ENCODE measurements around the gene ITIH3. TPM values are rescaled to one million over a fixed set of nuclear protein-coding genes. Genes with fewer than 3 reads are reported as not detected.

The ITIH3 gene
- total RNA-seq, 2 experiments from 2014 or later, result not detected

GRCh38 chr3:52838561-52839267 is 44.1 kb downstream of the ITIH3 start:
- CTCF ChIA-PET, result interaction anchor here (0.5 to 1.9 kb wide), 5 partner anchors 10 to 95 kb away, joined by 3 to 13 read pairs (median 5); no protein-coding TSS in a partner anchor
- DNase-seq, result peak; percentile 24
- Mint-ChIP-seq H3K27ac (no peak overlapping the region), H3K36me3 (ENCODE audit: low read depth) (peaks cover 3% of the 10 kb centered on the region), H3K4me3 (no peak overlapping the region), H3K27me3 (ENCODE audit: low read depth) (no peaks in the 10 kb centered on the region), H3K9me3 (no peaks in the 10 kb centered on the region), H3K4me1 (ENCODE audit: low read depth) (peaks cover 20% of the 10 kb centered on the region)
- intact Hi-C loops (cut with micrococcal nuclease), result no loop called here

GRCh38 chr3:52839268-52839575 is 44.6 kb downstream of the ITIH3 start:
- peaks cover 3% of the 10 kb centered on the region for H3K36me3 Mint-ChIP-seq (ENCODE audit: low read depth)
- no peaks in the 10 kb centered on the region for H3K9me3 Mint-ChIP-seq
- peaks cover 20% of the 10 kb centered on the region for H3K4me1 Mint-ChIP-seq (ENCODE audit: low read depth)
- H3K27me3 Mint-ChIP-seq (ENCODE audit: low read depth), result no peaks in the 10 kb centered on the region
- CTCF ChIA-PET, result interaction anchor here (0.5 to 1.9 kb wide), 5 partner anchors 9 to 95 kb away, joined by 3 to 13 read pairs (median 3); no protein-coding TSS in a partner anchor
- intact Hi-C loops (cut with micrococcal nuclease), result no loop called here
- H3K27ac Mint-ChIP-seq, result no peak overlapping the region
- H3K4me3 Mint-ChIP-seq, result no peak overlapping the region
- no peak for DNase-seq

GRCh38 chr3:52839892-52840545 is 45.4 kb downstream of the ITIH3 start:
- Mint-ChIP-seq H3K27me3 (ENCODE audit: low read depth) (no peaks in the 10 kb centered on the region), H3K9me3 (no peaks in the 10 kb centered on the region), H3K36me3 (ENCODE audit: low read depth) (peaks cover 3% of the 10 kb centered on the region), H3K27ac (no peak overlapping the region), H3K4me1 (ENCODE audit: low read depth) (peaks cover 20% of the 10 kb centered on the region), H3K4me3 (no peak overlapping the region)
- intact Hi-C loops (cut with micrococcal nuclease), result no loop called here
- CTCF ChIA-PET, result interaction anchor here (1.0 kb wide), 2 partner anchors 19 to 71 kb away, joined by 3 to 5 read pairs; no protein-coding TSS in a partner anchor
- no peak for DNase-seq

- H3K9me3 Mint-ChIP-seq, result no peaks in the 10 kb centered on the region
- peaks cover 3% of the 10 kb centered on the region for H3K36me3 Mint-ChIP-seq (ENCODE audit: low read depth)
- no peak overlapping the region for H3K27ac Mint-ChIP-seq
- CTCF ChIA-PET, result no interaction called here
- H3K27me3 Mint-ChIP-seq (ENCODE audit: low read depth), result no peaks in the 10 kb centered on the region
- no peak for DNase-seq
- no peak overlapping the region for H3K4me3 Mint-ChIP-seq
- H3K4me1 Mint-ChIP-seq (ENCODE audit: low read depth), result peaks cover 20% of the 10 kb centered on the region
- intact Hi-C loops (cut with micrococcal nuclease), result no loop called here
These were observed 46.8 kb downstream of the ITIH3 start for GRCh38 chr3:52841211-52841980.

- Mint-ChIP-seq H3K4me3 (no peak overlapping the region), H3K4me1 (ENCODE audit: low read depth) (peaks cover 20% of the 10 kb centered on the region), H3K27me3 (ENCODE audit: low read depth) (no peaks in the 10 kb centered on the region), H3K36me3 (ENCODE audit: low read depth) (peaks cover 3% of the 10 kb centered on the region), H3K9me3 (no peaks in the 10 kb centered on the region), H3K27ac (no peak overlapping the region)
- CTCF ChIA-PET, result no interaction called here
- DNase-seq, result no peak
- intact Hi-C loops (cut with micrococcal nuclease), result no loop called here
These were observed 47.4 kb downstream of the ITIH3 start for GRCh38 chr3:52841981-52842340.

DNA sequence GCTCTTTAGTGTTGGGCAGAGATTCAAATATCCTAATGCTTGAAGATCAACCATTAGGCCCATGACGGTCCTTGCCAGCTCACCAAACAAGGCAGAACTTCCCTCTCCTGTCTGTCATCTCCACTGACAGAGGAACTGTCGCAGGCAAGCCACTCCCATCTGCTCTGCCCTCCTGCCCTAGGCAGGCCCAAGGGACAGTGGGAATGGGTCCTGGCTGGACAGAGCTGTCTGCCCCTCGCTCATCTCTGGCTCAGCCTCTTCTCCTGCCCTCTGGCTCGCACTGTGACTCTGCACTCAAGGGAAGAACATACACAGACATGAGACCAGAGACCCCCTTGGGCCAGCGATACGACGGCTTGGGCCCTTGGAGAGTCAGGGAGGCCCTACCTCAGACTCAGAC is 47.8 kb downstream of the ITIH3 start:
- intact Hi-C loops (cut with micrococcal nuclease), result no loop called here
- CTCF ChIA-PET, result no interaction called here
- Mint-ChIP-seq H3K4me1 (ENCODE audit: low read depth) (peaks cover 20% of the 10 kb centered on the region), H3K27me3 (ENCODE audit: low read depth) (no peaks in the 10 kb centered on the region), H3K9me3 (no peaks in the 10 kb centered on the region), H3K27ac (no peak overlapping the region), H3K36me3 (ENCODE audit: low read depth) (peaks cover 3% of the 10 kb centered on the region), H3K4me3 (no peak overlapping the region)
- no peak for DNase-seq

- Mint-ChIP-seq H3K36me3 (ENCODE audit: low read depth) (peaks cover 4% of the 10 kb centered on the region), H3K27me3 (ENCODE audit: low read depth) (no peaks in the 10 kb centered on the region), H3K4me3 (no peak overlapping the region), H3K27ac (no peak overlapping the region), H3K9me3 (no peaks in the 10 kb centered on the region), H3K4me1 (ENCODE audit: low read depth) (peaks cover 12% of the 10 kb centered on the region)
- intact Hi-C loops (cut with micrococcal nuclease), result no loop called here
- CTCF ChIA-PET, result interaction anchor here (0.6 to 1.6 kb wide), 2 partner anchors 10 to 228 kb away, joined by 3 to 5 read pairs; no protein-coding TSS in a partner anchor
- DNase-seq, result no peak
These were observed 48.7 kb downstream of the ITIH3 start for GRCh38 chr3:52843108-52843865.

GRCh38 chr3:52843881-52844280 is 49.3 kb downstream of the ITIH3 start:
- no peak overlapping the region for H3K4me3 Mint-ChIP-seq
- H3K36me3 Mint-ChIP-seq (ENCODE audit: low read depth), result peaks cover 4% of the 10 kb centered on the region
- H3K4me1 Mint-ChIP-seq (ENCODE audit: low read depth), result peaks cover 6% of the 10 kb centered on the region
- CTCF ChIA-PET, result interaction anchor here (0.6 to 1.6 kb wide), 2 partner anchors 10 to 227 kb away, joined by 3 to 5 read pairs; no protein-coding TSS in a partner anchor
- H3K27ac Mint-ChIP-seq, result no peak overlapping the region
- no peak for DNase-seq
- H3K27me3 Mint-ChIP-seq (ENCODE audit: low read depth), result no peaks in the 10 kb centered on the region
- intact Hi-C loops (cut with micrococcal nuclease), result no loop called here
- H3K9me3 Mint-ChIP-seq, result no peaks in the 10 kb centered on the region

DNA sequence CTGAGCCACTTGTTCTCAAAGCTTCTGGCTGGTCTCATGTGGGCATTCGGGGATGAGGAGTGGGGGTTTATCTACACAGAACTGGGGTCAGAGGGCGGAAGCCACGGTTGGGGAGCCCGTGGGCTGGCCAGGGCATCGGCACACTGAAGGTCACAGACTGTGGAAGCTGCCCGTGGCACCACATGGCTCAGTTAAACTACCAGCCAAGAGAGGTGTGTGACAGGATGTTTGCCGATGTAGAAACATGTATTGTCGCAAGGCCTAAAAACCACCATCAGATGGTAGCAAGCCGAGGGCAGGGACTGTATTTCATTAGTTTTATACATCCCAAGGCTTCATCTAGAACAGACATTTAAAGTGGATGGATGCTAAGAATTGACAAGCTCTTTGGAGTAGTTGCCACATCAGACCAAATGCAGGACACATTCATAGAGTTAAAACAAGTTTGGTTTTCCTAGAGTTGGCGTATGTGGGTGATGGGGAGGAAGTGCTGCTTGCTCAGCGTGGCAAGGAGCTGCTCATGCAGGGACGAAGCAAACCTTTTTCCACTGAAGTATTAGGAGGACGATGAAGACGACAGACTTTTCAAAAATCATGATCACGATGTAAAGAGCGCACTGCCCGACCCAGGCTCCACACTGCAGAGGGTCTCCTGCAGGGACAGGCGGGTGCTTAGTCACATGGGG is 49.8 kb downstream of the ITIH3 start:
- Mint-ChIP-seq H3K27ac (no peak overlapping the region), H3K27me3 (ENCODE audit: low read depth) (no peaks in the 10 kb centered on the region), H3K4me3 (no peak overlapping the region), H3K4me1 (ENCODE audit: low read depth) (peaks cover under 1% of the 10 kb centered on the region), H3K9me3 (no peaks in the 10 kb centered on the region), H3K36me3 (ENCODE audit: low read depth) (peaks cover 4% of the 10 kb centered on the region)
- intact Hi-C loops (cut with micrococcal nuclease), result no loop called here
- CTCF ChIA-PET, result interaction anchor here (1.5 to 2.0 kb wide), 4 partner anchors 49 to 227 kb away, joined by 3 to 8 read pairs (median 6); no protein-coding TSS in a partner anchor
- DNase-seq, result no peak

DNA sequence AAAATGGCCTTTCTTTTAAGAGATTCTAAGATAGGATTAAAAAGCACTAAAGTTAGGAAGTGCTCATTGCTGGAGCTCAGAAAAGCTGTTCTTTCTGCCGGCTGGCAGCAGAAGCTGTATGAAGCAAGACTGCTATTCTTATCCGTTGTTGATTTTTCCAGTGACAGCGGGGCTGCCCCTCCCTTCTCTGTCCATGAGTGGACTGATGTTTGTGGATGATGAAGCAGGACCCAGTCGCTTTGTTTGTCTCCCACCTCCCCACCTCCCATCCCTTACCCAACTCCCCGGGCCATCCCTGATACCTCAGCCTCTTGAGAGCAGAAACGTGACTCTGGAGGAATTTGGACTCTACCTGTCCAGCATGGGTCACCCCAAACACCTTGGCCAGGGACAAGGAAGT is 50.6 kb downstream of the ITIH3 start:
- no peak overlapping the region for H3K27ac Mint-ChIP-seq
- H3K4me1 Mint-ChIP-seq (ENCODE audit: low read depth), result no peaks in the 10 kb centered on the region
- no peak for DNase-seq
- no peak overlapping the region for H3K4me3 Mint-ChIP-seq
- H3K9me3 Mint-ChIP-seq, result no peaks in the 10 kb centered on the region
- H3K36me3 Mint-ChIP-seq (ENCODE audit: low read depth), result peaks cover 4% of the 10 kb centered on the region
- H3K27me3 Mint-ChIP-seq (ENCODE audit: low read depth), result no peaks in the 10 kb centered on the region
- intact Hi-C loops (cut with micrococcal nuclease), result no loop called here
- CTCF ChIA-PET, result interaction anchor here (0.7 to 2.0 kb wide), 5 partner anchors 48 to 227 kb away, joined by 3 to 8 read pairs (median 5); no protein-coding TSS in a partner anchor

- peak; percentile 34 for DNase-seq
- no peaks in the 10 kb centered on the region for H3K4me1 Mint-ChIP-seq (ENCODE audit: low read depth)
- H3K27ac Mint-ChIP-seq, result no peak overlapping the region
- intact Hi-C loops (cut with micrococcal nuclease), result no loop called here
- H3K4me3 Mint-ChIP-seq, result no peak overlapping the region
- CTCF ChIA-PET, result interaction anchor here (0.7 to 2.0 kb wide), 7 partner anchors 44 to 233 kb away, joined by 3 to 8 read pairs (median 4); no protein-coding TSS in a partner anchor
- H3K9me3 Mint-ChIP-seq, result no peaks in the 10 kb centered on the region
- no peaks in the 10 kb centered on the region for H3K27me3 Mint-ChIP-seq (ENCODE audit: low read depth)
- peaks cover 2% of the 10 kb centered on the region for H3K36me3 Mint-ChIP-seq (ENCODE audit: low read depth)
These were observed 51.3 kb downstream of the ITIH3 start for GRCh38 chr3:52845691-52846431.

Measured in activated naive CD4-positive, alpha-beta T cell treated with anti-CD3 and anti-CD28 coated beads for 36 hours (primary cell).